GM21723 (cell line): ENCODE results near the gene SLC41A3.
"Not testable (repeated sequence)": the region's sequence is repeated elsewhere in the genome, so short reads cannot be mapped to it uniquely, and the experiment has no call there.

ENCODE experiments used
- ATAC-seq: cut with Tn5 transposase; IDR thresholded peaks from one replicate; pipeline ENCODE4 v1.9.1; 2021; ENCODE audit warnings: mild to moderate bottlenecking, moderate library complexity; ENCODE audit not compliant: unreplicated experiment

The SLC41A3 gene

DNA sequence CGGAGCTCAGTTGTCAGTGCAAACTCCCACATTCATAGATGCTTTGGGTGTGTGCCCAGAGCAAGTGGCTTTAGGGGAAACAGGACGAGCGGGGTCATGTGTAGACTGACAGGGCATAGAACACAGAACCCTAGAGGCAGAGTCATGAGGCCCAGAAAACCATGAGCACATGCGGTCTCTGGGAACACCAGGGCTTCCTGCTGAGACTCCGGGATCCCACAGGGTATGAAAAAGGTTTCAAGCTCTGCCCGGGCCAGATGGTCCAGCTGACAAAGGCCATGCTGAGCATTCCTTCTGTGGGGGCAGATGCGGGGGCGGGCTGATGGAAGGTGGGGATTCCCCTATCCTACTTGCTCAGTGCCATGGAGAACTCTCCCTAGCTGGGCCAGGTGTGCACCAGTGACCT is 70.2 kb downstream of the SLC41A3 start:
- no peak for ATAC-seq

DNA sequence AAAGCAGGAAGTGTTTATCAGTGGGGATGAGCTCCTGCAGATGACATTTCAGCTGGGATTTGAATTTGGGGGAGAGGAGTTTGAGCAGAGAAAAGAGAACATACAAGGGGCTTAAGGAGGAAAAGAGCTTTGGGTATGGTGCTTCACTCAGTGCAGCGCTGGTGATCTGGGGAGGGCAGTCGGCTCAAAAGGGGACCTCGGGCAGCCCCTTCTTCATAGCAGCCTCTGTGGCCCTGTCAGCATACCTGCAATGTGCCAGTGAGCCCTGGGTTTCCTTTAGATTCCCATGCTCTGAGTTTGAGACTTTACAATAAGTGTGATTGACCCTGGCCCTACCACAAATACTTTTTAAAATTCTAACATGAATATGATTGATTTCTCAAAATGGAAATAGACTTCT is 74.7 kb downstream of the SLC41A3 start:
- no peak for ATAC-seq

DNA sequence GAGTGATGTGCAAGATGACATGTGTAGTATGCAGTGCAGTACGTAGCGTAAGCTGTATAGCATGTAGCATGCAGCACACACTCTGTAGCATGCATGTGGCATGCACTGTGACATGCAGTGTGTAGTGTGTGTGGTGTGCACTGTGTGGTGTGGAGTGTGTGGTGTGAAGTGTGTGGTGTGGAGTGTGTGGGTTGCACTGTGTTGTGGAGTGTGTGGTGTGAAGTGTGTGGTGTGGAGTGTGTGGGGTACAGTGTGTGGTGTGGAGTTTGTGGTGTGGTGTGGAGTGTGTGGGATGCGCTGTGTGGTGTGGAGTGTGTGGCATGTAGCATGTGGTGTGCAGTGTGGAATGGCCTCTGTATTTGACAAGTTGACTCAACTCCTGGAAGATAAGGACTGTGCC is 75.7 kb downstream of the SLC41A3 start:
- ATAC-seq = no peak

DNA sequence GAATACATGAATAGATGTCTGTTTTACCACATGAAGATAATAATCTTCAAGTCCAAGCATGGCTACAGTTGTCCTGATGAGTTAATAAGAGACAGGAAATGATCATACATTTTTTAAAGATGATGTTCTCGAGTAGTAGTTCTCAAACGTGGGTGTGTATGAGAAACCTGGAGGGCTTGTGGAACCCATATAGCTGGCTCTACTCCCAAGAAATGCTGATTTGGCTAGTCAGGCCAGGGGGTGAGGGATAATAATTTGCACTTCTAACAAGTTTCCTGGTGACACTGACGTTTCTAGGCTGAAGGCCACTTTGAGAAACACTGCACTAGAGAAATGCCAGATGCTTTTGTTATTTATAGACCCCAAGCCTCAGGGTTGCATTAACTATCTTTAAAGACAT is 78.0 kb downstream of the SLC41A3 start:
- ATAC-seq = no peak

DNA sequence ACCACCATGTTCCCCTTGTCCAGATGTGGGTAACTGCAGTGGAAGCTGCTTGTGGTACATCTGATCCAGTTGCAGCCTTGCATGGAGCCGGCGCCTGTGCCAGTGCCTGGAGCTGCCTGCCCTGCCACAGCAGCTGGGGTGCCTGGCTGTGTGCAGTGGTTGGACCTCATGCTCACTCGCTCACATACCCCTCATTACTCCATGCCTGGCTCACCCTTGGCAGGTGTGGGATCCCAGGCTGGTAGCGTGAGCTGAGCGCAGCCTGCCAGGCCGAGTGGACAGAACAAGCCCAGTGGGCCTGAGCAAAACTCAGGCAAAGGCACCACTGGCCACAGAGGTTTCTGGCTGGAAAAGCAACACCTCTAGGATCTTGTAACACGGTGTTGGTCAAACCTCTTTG is 79.2 kb downstream of the SLC41A3 start:
- ATAC-seq = no peak

DNA sequence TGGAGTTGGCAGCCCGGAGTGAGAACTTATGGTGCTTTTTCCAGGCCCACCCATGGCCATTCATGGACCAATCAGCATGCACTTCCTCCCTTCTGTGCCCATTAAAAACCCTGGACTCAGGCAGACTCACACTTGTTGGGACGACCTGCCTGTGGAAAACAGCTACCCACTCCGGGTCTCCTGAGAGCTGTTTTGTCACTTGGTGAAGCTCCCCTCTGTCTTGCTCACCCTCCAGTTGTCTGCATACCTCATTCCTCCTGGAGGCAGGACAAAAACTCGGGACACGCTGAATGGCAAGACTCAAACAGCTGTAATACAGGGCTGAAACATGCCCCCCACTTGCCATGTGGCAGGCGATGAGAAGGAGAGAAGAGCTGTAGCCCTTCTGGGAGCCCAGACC is 79.7 kb downstream of the SLC41A3 start:
- no peak for ATAC-seq

DNA sequence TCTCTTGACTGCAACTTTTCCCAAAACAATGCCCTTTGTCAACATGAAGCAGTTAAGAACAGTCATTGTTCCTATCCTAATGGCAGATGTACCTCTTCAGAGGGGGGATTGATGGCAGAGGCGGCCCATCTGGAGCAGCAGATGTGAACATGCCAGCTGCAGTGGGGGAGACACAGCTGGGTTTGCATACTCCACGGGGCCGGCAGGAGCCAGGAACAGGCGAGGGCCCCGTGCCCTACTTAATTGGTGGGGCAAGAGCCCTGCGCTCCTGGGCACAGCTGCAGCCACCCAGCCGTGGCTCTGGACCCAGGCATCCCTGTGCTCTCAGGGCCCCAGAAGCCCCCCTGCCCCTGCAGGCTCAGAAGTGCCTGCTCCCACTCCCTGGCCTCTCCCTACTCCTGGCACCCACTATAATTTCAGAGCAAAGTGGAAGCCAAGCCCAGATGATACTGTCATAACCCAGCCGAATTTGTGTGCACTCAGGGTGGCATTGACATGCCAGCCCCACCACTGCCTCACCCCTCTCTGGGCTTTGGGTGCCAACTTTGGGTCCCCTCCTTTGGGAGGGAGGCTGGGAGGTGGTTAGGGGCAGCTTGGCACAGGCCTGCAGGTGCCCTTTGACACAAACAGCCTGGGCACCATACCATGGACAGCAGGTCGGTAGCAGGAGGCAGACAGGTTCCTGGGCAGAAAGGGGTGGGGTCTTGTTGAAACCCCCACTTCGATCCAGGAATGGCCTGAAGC is 80.3 kb downstream of the SLC41A3 start:
- no peak for ATAC-seq

DNA sequence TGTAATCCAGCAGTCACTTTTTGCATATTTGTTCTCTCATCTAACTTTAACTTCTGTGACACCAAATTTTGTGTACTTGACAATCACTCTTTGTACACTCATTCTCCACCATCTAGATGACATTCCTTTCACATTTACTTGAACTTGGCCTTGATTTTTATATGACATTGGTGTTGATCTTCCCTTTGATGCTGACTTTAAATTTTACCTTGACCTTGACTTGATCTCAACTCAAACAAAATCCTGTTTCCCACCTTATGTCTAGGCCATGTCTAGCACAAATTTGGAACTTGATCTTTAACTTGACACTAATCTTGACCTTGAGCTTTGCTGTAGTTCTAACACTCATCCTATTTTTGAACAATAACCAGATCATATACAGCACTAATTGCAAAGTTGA is 81.7 kb downstream of the SLC41A3 start:
- no peak for ATAC-seq

DNA sequence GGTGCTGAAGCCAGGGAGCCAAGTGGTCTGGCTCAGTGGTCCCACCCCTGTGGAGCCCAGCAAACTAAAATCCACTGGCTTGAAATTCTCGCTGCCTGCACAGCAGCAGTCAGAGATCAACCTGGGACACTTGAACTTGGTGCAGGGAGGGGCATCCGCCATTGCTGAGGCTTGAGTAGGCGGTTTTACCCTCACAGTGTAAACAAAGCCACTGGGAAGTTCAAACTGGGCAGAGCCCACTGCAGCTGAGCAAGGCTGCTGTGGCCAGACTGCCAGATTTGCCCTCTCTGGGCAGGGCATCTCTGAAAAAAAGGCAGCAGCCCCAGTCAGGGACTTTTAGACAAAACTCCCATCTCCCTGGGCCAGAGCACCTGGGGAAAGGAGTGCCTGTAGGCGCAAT is 87.2 kb downstream of the SLC41A3 start:
- not testable (repeated sequence) for ATAC-seq

DNA sequence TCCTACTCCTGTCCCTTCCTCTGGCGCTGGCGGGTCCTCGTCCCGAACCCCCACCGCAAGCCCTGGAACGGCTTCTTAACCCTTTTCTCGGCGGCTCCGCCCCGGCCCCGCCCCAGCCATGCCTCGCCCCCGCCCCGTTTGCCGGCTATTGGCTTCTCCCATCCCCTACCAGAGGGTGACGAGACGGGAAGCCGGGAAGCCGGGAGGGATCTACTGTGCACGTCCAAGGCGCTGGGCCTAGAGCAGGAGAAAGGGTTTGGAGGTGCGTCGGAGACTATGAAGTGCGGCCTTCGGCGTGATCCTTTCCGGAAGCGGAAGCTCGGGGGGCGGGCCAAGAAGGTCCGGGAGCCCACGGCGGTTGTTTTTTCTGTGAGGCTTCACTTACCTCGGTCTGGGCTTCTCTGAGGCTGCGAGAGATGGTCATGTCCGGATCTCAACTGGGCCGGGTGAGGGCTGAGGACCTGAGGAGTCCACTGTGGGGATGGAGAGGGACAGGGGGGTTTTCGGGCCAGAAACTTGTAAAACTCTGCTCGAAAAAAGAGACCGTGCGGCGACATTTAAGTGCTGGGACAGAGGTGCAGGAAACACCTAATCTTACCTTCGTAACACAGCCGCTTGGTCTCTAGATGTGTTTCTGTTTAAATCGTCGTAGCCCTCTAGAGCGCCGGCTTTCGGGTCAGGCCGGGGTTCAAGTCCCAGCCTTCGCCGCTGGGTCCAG is 93.5 kb downstream of the SLC41A3 start:
- peak; percentile 87 for ATAC-seq

DNA sequence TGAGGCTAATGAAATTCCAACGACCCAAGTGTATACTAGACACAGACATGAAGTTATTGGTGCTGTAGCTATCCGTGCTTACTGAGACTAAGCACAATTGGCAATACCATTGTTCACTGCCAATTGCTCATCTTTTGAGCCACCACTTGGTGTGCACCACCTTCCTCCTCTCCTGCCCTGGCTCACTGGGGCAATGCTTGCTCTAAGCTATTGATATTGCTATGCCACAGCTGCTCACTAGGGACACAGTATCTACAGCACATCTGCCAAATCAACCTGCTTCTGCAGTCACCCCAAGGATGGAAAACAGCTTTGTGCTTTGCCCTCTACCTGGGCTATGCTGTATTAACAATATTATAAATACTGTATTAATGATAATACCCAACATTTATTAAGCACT is 99.0 kb downstream of the SLC41A3 start:
- not testable (repeated sequence) for ATAC-seq

DNA sequence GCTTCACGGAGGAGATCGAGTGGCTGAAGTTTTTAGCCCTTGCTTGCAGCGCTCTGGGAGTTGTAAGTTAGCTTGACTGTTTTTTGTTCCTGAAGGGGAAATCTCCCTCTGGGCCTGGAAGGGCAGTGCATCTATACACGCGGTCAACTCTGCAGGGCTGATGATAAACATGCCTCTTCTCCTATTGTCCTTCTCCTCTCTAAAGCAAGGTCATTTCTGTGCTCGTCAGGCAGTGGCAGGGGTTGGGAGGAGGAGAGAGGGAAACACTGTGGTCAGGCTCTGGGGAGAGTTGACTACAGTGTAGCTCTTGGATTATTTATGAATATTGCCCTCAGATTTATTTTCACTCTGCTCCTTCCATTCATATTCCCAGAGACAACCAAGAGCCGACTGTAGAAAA is 106.8 kb downstream of the SLC41A3 start:
- not testable (repeated sequence) for ATAC-seq

DNA sequence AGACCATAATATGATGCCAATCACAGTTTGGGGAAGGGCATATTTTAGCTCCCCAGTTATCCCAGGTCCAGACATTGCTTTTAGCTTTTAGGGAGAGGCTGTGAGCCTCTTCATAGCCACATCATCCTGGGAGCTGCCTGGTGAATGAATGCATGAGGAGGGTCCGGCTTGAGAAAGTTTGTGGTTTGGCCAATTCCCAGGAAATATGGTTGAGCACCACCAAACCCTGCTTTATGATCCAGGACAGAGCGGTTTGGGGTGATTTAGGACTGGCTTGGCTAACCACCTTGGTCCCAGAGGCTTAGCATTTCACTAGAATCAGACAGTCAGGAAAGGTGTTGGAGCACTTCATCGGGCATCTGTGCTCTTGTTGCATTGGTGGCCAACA is 107.9 kb downstream of the SLC41A3 start:
- ATAC-seq = not testable (repeated sequence)

DNA sequence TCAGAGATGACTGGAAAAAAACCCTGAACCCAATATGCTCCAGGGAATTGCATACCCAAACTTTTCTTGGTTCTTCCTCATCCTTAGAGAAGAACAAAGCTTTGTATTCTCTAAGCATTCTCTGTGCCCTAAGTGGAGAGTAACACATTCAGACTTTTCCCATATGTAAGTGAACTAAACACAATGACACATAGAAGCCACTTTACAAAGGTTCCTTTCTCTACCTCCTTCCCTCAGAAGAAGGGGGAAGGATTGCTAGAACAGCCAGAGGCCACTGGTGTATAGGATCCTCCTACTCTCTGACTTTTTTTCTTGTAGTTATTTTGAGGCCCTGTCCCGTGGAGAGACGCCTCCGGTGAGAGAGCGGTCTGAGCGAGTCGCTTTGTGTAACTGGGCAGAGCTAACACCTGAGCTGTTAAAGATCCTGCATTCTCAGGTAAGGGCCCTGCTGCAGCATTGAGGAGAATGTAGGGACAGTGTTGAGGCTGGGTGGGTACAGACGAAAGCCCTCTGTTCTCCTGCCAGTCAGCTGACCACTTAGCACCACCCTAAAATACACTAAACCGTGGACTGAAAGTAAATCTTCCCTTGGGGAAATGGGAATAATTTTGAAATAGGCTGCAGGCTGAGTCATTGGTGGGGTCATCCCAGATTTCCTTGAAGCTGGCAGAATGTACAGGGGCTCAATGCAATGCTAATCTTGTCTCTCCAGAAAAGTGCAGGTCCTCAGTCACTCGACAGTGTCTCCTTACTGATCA is 108.5 kb downstream of the SLC41A3 start:
- ATAC-seq = not testable (repeated sequence)

DNA sequence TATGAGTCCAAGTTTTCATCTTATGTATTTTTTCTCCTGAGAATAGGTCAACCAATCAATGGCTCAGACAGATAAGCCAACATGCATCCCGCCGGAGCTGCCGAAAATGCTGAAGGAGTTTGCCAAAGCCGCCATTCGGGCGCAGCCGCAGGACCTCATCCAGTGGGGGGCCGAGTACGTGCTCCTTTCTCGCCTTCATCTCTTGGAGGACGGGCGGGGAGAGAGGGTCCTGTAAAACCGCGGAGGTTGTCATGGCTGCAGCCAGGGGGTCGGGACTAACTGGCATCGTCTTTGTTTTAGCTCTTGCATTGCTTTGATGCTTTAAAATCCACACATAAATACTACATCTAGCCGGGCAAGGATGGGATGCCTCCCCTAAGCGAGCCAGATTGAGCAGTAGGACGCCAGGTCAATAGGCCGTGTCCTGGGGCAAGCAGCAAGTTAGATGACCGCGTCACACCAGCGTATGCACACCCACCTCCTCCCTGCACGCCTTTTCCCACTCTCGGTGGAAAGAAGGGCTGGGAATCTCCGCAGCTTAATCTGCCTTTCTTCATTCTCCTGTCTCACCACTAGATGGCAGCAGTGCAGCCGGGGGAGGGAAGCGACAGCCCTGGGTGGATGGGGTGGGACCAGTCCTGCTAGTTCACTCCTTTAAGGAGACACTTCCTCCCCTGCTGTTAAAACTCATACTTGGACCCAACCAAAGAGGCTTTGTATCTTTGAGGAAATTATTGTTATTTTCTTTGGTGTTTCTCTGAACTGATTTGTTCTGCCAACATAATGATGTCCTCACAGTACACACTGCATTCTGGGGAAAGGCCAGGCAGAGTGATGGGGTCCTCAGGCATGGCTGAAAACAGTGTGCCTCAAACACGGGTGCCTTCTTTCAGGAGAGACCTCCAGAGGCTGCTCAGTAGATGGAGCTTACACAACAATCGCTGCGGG is 111.7 kb downstream of the SLC41A3 start:
- peak; percentile 72 for ATAC-seq

DNA sequence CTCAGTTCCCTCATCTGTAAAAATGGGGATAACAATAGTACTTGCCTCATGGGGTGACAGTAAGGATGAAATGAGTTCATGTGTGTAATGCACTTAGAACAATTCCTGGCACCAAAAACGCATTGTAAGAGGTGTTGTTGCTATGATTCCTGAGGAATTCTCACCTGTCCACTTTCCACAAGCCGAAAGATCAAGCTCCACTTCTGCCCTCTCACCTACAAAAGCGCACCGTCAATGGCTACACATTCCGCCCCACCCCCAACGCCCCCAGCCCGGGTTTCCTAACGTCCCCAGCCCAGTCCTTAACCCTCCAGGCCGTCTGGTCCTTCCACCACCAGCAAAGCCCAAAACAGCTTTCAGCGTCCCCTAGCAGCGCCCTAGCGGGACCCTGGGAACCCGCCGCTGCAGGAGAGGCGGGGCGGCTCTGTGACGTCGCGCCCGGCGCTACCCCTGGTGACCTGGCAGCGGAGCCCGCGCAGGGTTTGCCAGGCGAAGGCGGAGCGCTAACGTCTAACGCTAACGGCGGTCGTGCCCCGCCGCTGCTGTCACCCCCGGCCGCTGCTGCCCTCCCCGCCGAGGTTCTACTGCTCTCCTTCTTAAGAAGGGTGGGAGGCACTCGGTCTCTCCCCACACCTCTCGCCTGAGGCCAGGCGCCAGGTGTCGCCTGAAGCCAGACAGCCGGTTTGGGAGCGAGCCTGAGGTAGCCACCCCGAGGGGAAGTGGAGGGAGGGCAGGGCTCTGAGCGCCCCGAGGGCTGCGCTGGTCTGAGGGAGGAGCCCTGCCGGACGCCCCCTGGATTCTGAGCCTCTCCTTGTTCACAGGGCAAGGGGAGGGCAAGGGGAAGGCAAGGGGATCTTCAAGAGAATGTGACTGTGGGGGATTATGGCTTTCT is 115.0 kb downstream of the SLC41A3 start, which contains the start of gene ROPN1B:
TSS of gene ROPN1B (plus strand) at position 478 of the 892 bp plus-strand sequence. CDS start 2,877 bp downstream, outside the sequence.
- not testable (repeated sequence) for ATAC-seq

DNA sequence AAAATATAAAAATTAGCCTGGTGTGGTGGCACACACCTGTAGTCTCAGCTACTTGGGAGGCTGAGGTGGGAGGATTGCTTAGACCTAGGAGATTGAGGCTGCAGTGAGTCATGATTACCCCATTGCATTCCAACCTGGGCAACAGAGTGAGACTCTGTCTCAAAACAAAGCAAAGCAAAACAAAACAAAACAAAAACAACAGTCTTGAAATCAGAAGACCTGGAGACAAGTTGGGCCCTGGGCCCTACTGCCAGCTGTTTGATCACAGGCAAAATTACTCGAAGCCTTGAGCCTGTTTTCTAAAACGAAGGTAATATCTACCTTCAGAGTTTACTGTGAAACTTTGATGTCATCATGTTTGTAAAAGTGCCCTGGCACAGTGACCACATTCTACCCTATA is 115.8 kb downstream of the SLC41A3 start:
- ATAC-seq = not testable (repeated sequence)

DNA sequence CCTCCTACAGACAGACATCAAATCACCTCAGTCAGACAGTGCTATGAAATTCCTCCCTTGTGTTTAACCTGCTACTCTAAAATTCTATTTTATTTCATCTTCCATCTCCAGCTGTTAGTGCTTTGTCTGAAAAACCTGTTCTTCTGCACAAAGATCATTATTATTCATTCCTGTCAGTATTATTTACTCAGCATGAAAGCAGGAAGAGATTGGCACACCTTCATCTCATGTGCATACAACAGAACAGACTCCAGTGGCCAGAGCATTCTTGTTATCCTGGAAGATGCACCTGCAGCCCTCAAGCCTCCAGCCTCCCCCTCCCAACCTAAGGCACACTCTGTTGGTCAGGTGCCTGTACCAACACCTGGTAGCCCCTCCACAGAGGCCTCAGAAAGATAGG is 116.8 kb downstream of the SLC41A3 start:
- ATAC-seq = no peak

DNA sequence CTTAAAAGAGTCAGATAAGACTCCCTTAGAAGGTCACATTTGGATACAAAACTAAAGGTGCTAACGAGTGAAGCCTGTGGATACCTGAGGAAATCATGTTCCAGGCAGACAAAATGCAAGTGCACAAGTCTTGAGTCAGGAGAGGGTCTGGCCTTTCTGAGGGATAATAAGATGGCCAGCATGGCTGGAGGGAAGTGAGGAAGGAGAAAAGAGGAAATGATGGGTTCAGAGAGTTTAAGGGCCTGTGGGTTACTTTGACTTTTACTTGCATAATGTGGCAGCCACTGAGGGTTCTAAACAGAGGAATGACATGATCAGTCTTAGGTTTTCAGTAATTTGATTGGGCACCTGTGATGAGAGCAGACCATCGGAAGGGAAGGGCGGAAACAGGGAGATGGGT is 118.4 kb downstream of the SLC41A3 start:
- no peak for ATAC-seq
